ENCODE data around the gene RAI14.

DNA sequence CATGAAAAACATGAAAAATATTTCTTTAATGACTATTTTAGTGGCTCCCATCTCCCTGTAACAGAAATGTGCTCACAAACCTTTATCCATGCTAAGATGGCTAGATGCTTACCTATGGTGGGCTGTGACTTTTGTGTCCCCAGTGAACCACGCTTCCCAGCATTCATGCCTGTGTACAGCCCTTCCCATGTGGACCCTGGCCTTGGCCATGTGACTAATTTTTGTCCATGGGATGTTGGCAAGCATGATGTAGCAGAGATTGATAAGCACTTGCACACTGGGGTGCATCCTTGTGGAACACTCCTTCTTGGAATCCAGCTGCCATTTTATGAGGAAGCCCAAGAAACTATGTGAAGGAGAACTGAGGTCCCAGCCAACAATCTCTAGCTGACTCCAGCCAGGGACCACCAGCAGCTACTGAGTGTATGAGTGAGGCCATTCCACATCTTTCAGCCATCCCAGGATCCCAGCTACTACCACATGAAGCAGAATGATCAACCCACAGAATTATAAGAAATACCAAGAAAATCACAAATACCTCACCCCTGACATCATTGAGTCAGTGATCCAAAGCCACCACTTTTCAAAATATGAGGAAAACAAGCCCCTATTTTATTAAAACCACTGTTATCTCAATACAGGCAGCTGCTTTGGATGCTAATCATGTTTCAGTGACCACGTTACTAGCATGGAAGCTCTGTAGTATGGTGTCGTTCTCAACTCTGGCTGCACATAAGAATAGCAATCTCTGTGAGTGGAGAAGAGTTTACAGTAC lies 16.1 kb upstream of the RAI14 start:
- TF ChIP-seq CTCF (conservative IDR thresholded peaks at IDR 0.05; ENCODE audit: low read depth, low read length) (no peak), EZH2 (IDR thresholded peaks at IDR 0.05; ENCODE audit: borderline replicate concordance, low read depth, low read length, poor library complexity, severe bottlenecking) (no peak)

Measured in A673 (cell line).